IMR-90 (cell line): Measurements from ENCODE around the gene IGDCC3. TPM values are rescaled to one million over a fixed set of nuclear protein-coding genes. Genes with fewer than 3 reads are reported as not detected.

Experiments
- ATAC-seq: fragments of 200-7000 bp; cut with Tn5 transposase; 2 replicates; pipeline ENCODE4 v1.9.1; 2020; ENCODE audit warnings: low read depth, mild to moderate bottlenecking, moderate library complexity
- BruUV-seq: library from RNA; stranded (reverse); fragments of 400-500 nt; replicated peaks from 2 replicates; lab custom pipeline; 2021; lab: Mats Ljungman, UMichigan
- CTCF ChIA-PET: fragments of 300-600 bp; formaldehyde crosslinking; extraction: SDS; loops from one replicate; lab custom pipeline; 2021; ENCODE audit warnings: antibody characterized with exemption; lab: Yijun Ruan, JAX
- POLR2A ChIA-PET: fragments of 300-600 bp; sonication (Branson Sonifier 250); formaldehyde crosslinking; loops from one replicate; lab custom pipeline; 2022; ENCODE audit warnings: antibody characterized with exemption; ENCODE audit not compliant: unreplicated experiment; lab: Charles Lee
- DNase-seq: peaks from one replicate; pipeline ENCODE4 v3.0.0; 2013
- H2AFZ ChIP-seq: replicated peaks from 2 replicates; pipeline ENCODE3; 2013; ENCODE audit warnings: low read length, mild to moderate bottlenecking; ENCODE audit not compliant: poor library complexity
- H2AK5ac ChIP-seq: 2 replicates; pipeline ENCODE4 v1.6.1; 2013; ENCODE audit warnings: low read depth, low read length, inconsistent platforms
- H2AK9ac ChIP-seq: replicated peaks from 2 replicates; pipeline ENCODE3; 2013; ENCODE audit warnings: mild to moderate bottlenecking, low read depth, low read length, moderate library complexity; ENCODE audit not compliant: poor library complexity
- H2BK120ac ChIP-seq: 2 replicates; pipeline ENCODE4 v1.6.1; 2013; ENCODE audit warnings: low read depth, low read length, inconsistent platforms
- H2BK15ac ChIP-seq: 3 replicates; pipeline ENCODE4 v1.6.1; 2013; ENCODE audit warnings: low read depth, low read length, inconsistent platforms
- H2BK20ac ChIP-seq: 2 replicates; pipeline ENCODE4 v1.6.1; 2013; ENCODE audit warnings: low read depth, mild to moderate bottlenecking, inconsistent platforms, low read length, moderate library complexity
- H2BK5ac ChIP-seq: 2 replicates; pipeline ENCODE4 v1.6.1; 2013; ENCODE audit warnings: mild to moderate bottlenecking, low read depth, low read length, inconsistent platforms; ENCODE audit not compliant: poor library complexity, severe bottlenecking
- H3K14ac ChIP-seq: replicated peaks from 2 replicates; pipeline ENCODE4 v1.6.1; 2013; ENCODE audit warnings: low read depth, low read length, inconsistent platforms
- H3K18ac ChIP-seq: 2 replicates; pipeline ENCODE4 v1.6.1; 2013; ENCODE audit warnings: low read depth, low read length, control low read depth
- H3K23ac ChIP-seq: 2 replicates; pipeline ENCODE4 v1.6.1; 2013; ENCODE audit warnings: low read depth, low read length, inconsistent platforms
- H3K27ac ChIP-seq: 2 replicates; pipeline ENCODE4 v1.5.1; 2013; ENCODE audit warnings: mild to moderate bottlenecking, control low read depth, low read length; ENCODE audit not compliant: insufficient read depth
- H3K27me3 ChIP-seq: 2 replicates; pipeline ENCODE4 v1.6.1; 2013; ENCODE audit warnings: low read length; ENCODE audit not compliant: control insufficient read depth, insufficient read depth
- H3K36me3 ChIP-seq: 2 replicates; pipeline ENCODE4 v1.6.1; 2013; ENCODE audit warnings: low read length, mixed read lengths; ENCODE audit not compliant: control insufficient read depth, insufficient read depth
- H3K4ac ChIP-seq: 2 replicates; pipeline ENCODE4 v1.6.1; 2013; ENCODE audit warnings: low read depth, low read length, inconsistent platforms
- H3K4me1 ChIP-seq: 2 replicates; pipeline ENCODE4 v1.6.1; 2013; ENCODE audit warnings: low read length, mixed read lengths; ENCODE audit not compliant: control insufficient read depth, insufficient read depth
- H3K4me2 ChIP-seq: 2 replicates; pipeline ENCODE4 v1.6.1; 2013; ENCODE audit warnings: low read depth, mild to moderate bottlenecking, control low read depth, low read length, moderate library complexity
- H3K4me3 ChIP-seq: 2 replicates; pipeline ENCODE4 v1.5.1; 2013; ENCODE audit warnings: low read depth, mild to moderate bottlenecking, control low read depth, low read length, moderate library complexity; ENCODE audit not compliant: insufficient read depth
- H3K56ac ChIP-seq: 2 replicates; pipeline ENCODE4 v1.6.1; 2013; ENCODE audit warnings: low read length, inconsistent platforms; ENCODE audit not compliant: insufficient read depth; ENCODE audit errors: extremely low read depth
- H3K79me1 ChIP-seq, 2 experiments: 2 replicates each; pipeline ENCODE4 v1.6.1; 2013; ENCODE audit warnings: low read length in 2 of 2, inconsistent platforms in 1 of 2, low read depth in 1 of 2
- H3K9ac ChIP-seq: 2 replicates; pipeline ENCODE4 v1.6.1; 2013; ENCODE audit warnings: low read depth, low read length, control low read depth
- H3K9me1 ChIP-seq: 2 replicates; pipeline ENCODE4 v1.6.1; 2013; ENCODE audit warnings: low read length, inconsistent platforms; ENCODE audit not compliant: insufficient read depth
- H3K9me3 ChIP-seq: 2 replicates; pipeline ENCODE4 v1.6.1; 2013; ENCODE audit warnings: low read length; ENCODE audit not compliant: control insufficient read depth, insufficient read depth
- H4K20me1 ChIP-seq: 2 replicates; pipeline ENCODE4 v1.6.1; 2013; ENCODE audit warnings: low read length, inconsistent platforms; ENCODE audit not compliant: insufficient read depth
- H4K5ac ChIP-seq: 2 replicates; pipeline ENCODE4 v1.6.1; 2013; ENCODE audit warnings: mild to moderate bottlenecking, low read depth, low read length, control low read depth
- H4K8ac ChIP-seq, 2 experiments: 2 replicates each; pipeline ENCODE4 v1.6.1; 2013; ENCODE audit warnings: low read depth in 2 of 2, low read length in 2 of 2, control low read depth in 1 of 2, inconsistent platforms in 1 of 2
- H4K91ac ChIP-seq: 2 replicates; pipeline ENCODE4 v1.6.1; 2013; ENCODE audit warnings: low read depth, low read length, inconsistent platforms; ENCODE audit not compliant: insufficient read depth
- FOS ChIP-seq: fragments of 150-350 bp; IDR thresholded peaks from 2 replicates; pipeline ENCODE4 v1.6.1; 2016; ENCODE audit warnings: low read depth, low read length
- WGBS, 2 experiments: methylation state at CpG; one replicate each; pipeline versions ENCODE4 v1.1.5 to v1.1.7; 2013; ENCODE audit warnings: missing lambda C conversion rate in 2 of 2; ENCODE audit not compliant: insufficient read length in 1 of 2; ENCODE audit errors: extremely low coverage in 2 of 2; 5-methylcytosine and 5-hydroxymethylcytosine counted together
- dilution Hi-C: fragments of 300-500 bp; cut with HindIII; formaldehyde crosslinking; loops from one replicate; pipeline ENCODE4 v1.14.3; 2018; ENCODE audit warnings: low sequenced_read_pairs; ENCODE audit not compliant: unreplicated experiment
- in situ Hi-C: fragments of 300-500 bp; cut with MboI; formaldehyde crosslinking; loops from 3 replicates; pipeline ENCODE4 v1.14.3; 2019; ENCODE audit warnings: low sequenced_read_pairs, inconsistent platforms, mixed read lengths
- intact Hi-C: fragments of 100-400 bp; cut with micrococcal nuclease; formaldehyde crosslinking; loops from 2 replicates; pipeline ENCODE4 v1.10.0; 2022
- polyA plus RNA-seq, 3 experiments: library from polyadenylated mRNA; depleted of rRNA; stranded (reverse); fragments of >200 nt; gene quantifications; 2 replicates each; pipeline ENCODE4 v1.2.3, GENCODE V29; 2012; ENCODE audit warnings: low replicate concordance in 1 of 3
- total RNA-seq: library from RNA; depleted of rRNA; stranded (reverse); fragments of >200 nt; gene quantifications from 2 replicates; pipeline ENCODE4 v1.2.3, GENCODE V29; 2012

Gene IGDCC3
- total and polyA plus RNA-seq, 2 of the 4 experiments (the other 2 are of a cell fraction): 0.18 to 0.19 TPM

- no peak overlapping the region for H3K56ac ChIP-seq
- H2AK9ac ChIP-seq: no peak overlapping the region
- H3K23ac ChIP-seq: no peak overlapping the region
- no peaks in the 10 kb centered on the region for H3K79me1 ChIP-seq
- no peak overlapping the region for H4K91ac ChIP-seq
- intact Hi-C loops (loop anchor here (1.0 kb wide), 1 partner anchor 68 kb away; no protein-coding TSS in a partner anchor), in situ Hi-C loops (loop anchor here (10.0 kb wide), 1 partner anchor 191 kb away; no protein-coding TSS in a partner anchor), dilution Hi-C loops (no loop called here)
- H3K4ac ChIP-seq: no peak overlapping the region
- TF ChIP-seq FOS: no peak
- no CpG with 5 or more reads among the region's 10 CpGs for WGBS, 2 experiments
- peak overlapping the region; percentile 94 for H2AFZ ChIP-seq
- H3K9me1 ChIP-seq: no peaks in the 10 kb centered on the region
- H2BK15ac ChIP-seq: no peak overlapping the region
- no peak overlapping the region for H4K5ac ChIP-seq
- H4K20me1 ChIP-seq: no peaks in the 10 kb centered on the region
- ATAC-seq: peak; percentile 4; the same call in 1 of the 2 replicates
- H3K36me3 ChIP-seq: peaks cover 3% of the 10 kb centered on the region; the same call in 1 of the 2 replicates
- CTCF ChIA-PET: interaction anchor here (0.5 to 1.9 kb wide), 6 partner anchors 21 to 198 kb away, joined by 3 to 20 read pairs (median 4); no protein-coding TSS in a partner anchor
- H3K4me3 ChIP-seq: no peak overlapping the region
- no peak overlapping the region for H2BK120ac ChIP-seq
- POLR2A ChIA-PET: no interaction called here
- H3K27ac ChIP-seq: no peak overlapping the region
- BruUV-seq: no TSS peak
- H3K4me2 ChIP-seq: no peak overlapping the region
- H4K8ac ChIP-seq: no peak overlapping the region
- peaks cover 2% of the 10 kb centered on the region; the same call in 1 of the 2 replicates for H3K4me1 ChIP-seq
- H2AK5ac ChIP-seq: no peak overlapping the region; the same call in 1 of the 2 replicates
- no peak overlapping the region for H2BK20ac ChIP-seq
- no peak overlapping the region for H3K18ac ChIP-seq
- H3K9ac ChIP-seq: no peak overlapping the region
- H3K9me3 ChIP-seq: no peaks in the 10 kb centered on the region
- no peak overlapping the region for H2BK5ac ChIP-seq
- H3K14ac ChIP-seq: no peak overlapping the region
- no peak for DNase-seq
- H3K27me3 ChIP-seq: peaks cover 15% of the 10 kb centered on the region
Observed at GRCh38 chr15:65385870-65386258, 8.1 kb upstream of the IGDCC3 start.
